Measurements from ENCODE around the gene CCDC106. TPM values are rescaled to one million over a fixed set of nuclear protein-coding genes. Genes with fewer than 3 reads are reported as not detected.

CCDC106 gene
- total RNA-seq, 1 donor from 2014 or later, result 11.1 TPM

GRCh38 chr19:55695511-55696290, 47.7 kb downstream of the CCDC106 start:
- intact Hi-C loops (cut with DNase I), result no loop called here
- Histone ChIP-seq H3K4me3 (no peak overlapping the region), H3K27me3 (no peaks in the 10 kb centered on the region), H3K9me3 (no peaks in the 10 kb centered on the region), H3K27ac (no peak overlapping the region), H3K36me3 (peaks cover 69% of the 10 kb centered on the region), H3K4me1 (no peaks in the 10 kb centered on the region)
- TF ChIP-seq, protein P1, sequence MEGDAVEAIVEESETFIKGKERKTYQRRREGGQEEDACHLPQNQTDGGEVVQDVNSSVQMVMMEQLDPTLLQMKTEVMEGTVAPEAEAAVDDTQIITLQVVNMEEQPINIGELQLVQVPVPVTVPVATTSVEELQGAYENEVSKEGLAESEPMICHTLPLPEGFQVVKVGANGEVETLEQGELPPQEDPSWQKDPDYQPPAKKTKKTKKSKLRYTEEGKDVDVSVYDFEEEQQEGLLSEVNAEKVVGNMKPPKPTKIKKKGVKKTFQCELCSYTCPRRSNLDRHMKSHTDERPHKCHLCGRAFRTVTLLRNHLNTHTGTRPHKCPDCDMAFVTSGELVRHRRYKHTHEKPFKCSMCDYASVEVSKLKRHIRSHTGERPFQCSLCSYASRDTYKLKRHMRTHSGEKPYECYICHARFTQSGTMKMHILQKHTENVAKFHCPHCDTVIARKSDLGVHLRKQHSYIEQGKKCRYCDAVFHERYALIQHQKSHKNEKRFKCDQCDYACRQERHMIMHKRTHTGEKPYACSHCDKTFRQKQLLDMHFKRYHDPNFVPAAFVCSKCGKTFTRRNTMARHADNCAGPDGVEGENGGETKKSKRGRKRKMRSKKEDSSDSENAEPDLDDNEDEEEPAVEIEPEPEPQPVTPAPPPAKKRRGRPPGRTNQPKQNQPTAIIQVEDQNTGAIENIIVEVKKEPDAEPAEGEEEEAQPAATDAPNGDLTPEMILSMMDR (IDR thresholded peaks at IDR 0.05), result no peak
- DNase-seq, result peak; percentile 42
- ATAC-seq, result no peak

- ATAC-seq (no peak), DNase-seq (peak; percentile 46)
- H3K27me3 ChIP-seq, result no peaks in the 10 kb centered on the region
- intact Hi-C loops (cut with DNase I), result no loop called here
- H3K9me3 ChIP-seq, result no peaks in the 10 kb centered on the region
- H3K4me1 ChIP-seq, result no peaks in the 10 kb centered on the region
- H3K27ac ChIP-seq, result no peak overlapping the region
- peaks cover 63% of the 10 kb centered on the region for H3K36me3 ChIP-seq
- no peak overlapping the region for H3K4me3 ChIP-seq
- TF ChIP-seq, protein P1 (IDR thresholded peaks at IDR 0.05), result no peak
These were observed 48.5 kb downstream of the CCDC106 start for GRCh38 chr19:55696301-55697068.

DNA sequence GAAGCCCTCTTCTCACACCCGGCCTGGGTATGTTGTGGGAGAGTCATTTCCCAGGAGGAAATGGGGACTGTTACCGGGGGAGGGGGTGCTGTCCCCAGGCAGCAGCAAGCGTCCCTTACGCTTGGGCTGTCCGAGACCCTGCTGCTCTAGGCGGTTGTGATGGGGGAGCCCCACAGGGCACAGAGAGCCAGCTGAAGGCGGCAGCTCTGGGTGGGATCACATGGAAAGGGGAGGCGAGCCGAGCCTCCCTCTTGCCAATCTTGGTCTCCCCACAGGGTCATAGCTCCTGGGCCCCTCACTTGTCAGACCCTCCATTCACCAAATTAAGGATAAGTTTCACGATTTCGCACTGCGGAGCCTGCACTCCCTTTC, 49.0 kb downstream of the CCDC106 start:
- H3K27ac ChIP-seq, result no peak overlapping the region
- H3K27me3 ChIP-seq, result no peaks in the 10 kb centered on the region
- TF ChIP-seq, protein P1 (IDR thresholded peaks at IDR 0.05), result no peak
- ATAC-seq (no peak), DNase-seq (no peak)
- H3K4me1 ChIP-seq, result no peaks in the 10 kb centered on the region
- H3K36me3 ChIP-seq, result peaks cover 58% of the 10 kb centered on the region
- no peak overlapping the region for H3K4me3 ChIP-seq
- H3K9me3 ChIP-seq, result no peaks in the 10 kb centered on the region
- intact Hi-C loops (cut with DNase I), result no loop called here

DNA sequence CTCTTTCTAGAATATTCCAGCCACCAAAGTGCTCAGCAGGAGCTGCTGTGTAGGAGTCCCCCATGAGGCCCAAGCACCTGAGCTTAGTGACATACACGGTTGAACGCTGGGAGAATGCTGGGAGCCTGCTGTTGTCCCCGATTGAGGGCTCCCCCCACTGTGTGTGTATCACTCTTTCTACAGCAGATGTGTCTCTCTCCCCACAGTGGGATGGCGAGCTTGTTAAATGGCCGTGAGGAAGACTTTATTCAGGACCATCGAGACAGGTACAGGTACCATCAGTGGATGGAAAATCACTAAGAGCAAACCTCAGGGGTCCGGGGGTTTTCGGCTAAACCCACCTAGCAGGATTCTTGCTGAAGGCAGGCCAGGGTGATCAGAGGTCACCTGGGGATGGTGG, 49.7 kb downstream of the CCDC106 start:
- H3K4me1 ChIP-seq, result no peaks in the 10 kb centered on the region
- no peak overlapping the region for H3K4me3 ChIP-seq
- ATAC-seq (no peak), DNase-seq (peak; percentile 30)
- peaks cover 52% of the 10 kb centered on the region for H3K36me3 ChIP-seq
- intact Hi-C loops (cut with DNase I), result no loop called here
- TF ChIP-seq, protein P1 (IDR thresholded peaks at IDR 0.05), result no peak
- H3K27me3 ChIP-seq, result no peaks in the 10 kb centered on the region
- no peaks in the 10 kb centered on the region for H3K9me3 ChIP-seq
- no peak overlapping the region for H3K27ac ChIP-seq

DNA sequence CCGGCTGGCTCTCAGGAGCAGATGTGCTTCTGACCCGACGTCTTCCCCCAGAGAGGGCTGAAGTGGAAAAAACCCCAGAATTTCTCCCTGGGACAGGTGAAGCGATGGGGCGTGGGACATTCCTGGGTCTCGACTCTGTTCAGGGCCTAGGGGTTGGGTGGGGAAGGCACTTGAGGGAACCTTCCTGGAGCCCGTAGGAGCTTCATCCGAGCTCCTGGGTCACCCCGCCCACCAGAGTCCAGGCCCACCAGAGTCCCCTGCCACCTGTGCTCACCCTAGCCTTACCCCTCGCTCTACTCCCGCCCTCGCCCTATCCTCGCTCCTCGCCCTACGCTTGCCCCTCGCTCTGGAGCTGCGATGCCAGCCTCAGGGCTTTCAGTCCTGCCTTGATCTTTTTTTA, 50.2 kb downstream of the CCDC106 start:
- H3K27ac ChIP-seq, result no peak overlapping the region
- no peak for ATAC-seq
- intact Hi-C loops (cut with DNase I), result no loop called here

More for the DNA sequence above, 50.2 kb downstream of the CCDC106 start:
- Histone ChIP-seq H3K36me3 (peaks cover 46% of the 10 kb centered on the region), H3K4me1 (no peaks in the 10 kb centered on the region), H3K9me3 (no peaks in the 10 kb centered on the region), H3K4me3 (no peak overlapping the region), H3K27me3 (no peaks in the 10 kb centered on the region)
- TF ChIP-seq, protein P1 (IDR thresholded peaks at IDR 0.05), result no peak
- DNase-seq, result peak; percentile 56
